ENCODE results near the gene TWIST2. TPM values are rescaled to one million over a fixed set of nuclear protein-coding genes. Genes with fewer than 3 reads are reported as not detected.

The TWIST2 gene
- total RNA-seq, 2 donors from 2014 or later = 1.9 TPM; not detected in 1

DNA sequence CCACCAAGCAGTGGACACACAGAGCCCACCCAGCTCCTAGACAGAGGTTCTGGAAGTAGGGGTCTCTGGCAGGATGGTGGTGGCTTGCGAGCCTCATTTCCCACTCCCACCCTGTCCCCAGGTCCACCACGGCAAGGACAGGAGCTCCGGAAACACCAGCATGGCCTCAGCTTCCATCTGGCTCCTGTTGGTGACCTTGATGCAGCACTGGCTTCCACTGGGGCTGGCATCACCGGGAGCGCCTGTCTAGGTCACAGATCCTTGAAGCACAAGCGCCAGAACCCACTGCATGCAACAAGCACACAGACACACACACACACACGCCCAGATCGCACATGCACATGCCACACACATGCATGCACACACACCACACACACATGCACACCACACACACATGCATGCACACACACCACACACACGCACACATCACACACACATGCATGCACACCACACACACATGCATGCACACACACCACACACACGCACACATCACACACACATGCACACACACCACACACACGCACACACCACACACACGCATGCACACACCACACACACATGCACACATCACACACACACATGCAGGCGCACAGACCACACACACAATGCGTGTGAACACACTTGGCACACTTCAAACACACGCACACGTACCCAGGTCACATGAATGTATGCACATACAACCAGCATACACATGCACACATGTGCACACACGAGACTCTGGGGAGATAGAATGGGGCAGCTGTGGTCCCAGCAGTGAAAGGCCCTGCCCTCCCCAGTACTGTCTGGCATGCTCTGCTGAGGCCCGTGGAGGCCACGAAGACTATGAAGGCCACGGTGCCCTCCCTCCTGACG lies 63.7 kb downstream of the TWIST2 start:
- H3K4me1 Mint-ChIP-seq = peaks cover 20% of the 10 kb centered on the region
- peak; percentile 36 for DNase-seq
- H3K9me3 Mint-ChIP-seq = peaks cover 4% of the 10 kb centered on the region
- no peak overlapping the region for H3K4me3 Mint-ChIP-seq
- H3K36me3 Mint-ChIP-seq (ENCODE audit: low read depth) = no peaks in the 10 kb centered on the region
- Histone ChIP-seq H3K4me3 (ENCODE audit: low read length) (no peak overlapping the region), H3K27me3 (ENCODE audit: control insufficient read depth, insufficient read depth, low read length, poor library complexity, severe bottlenecking) (no peaks in the 10 kb centered on the region), H3K27ac (ENCODE audit: low read depth, low read length) (no peak overlapping the region), H3K4me1 (ENCODE audit: control insufficient read depth, insufficient read depth, low read length) (no peaks in the 10 kb centered on the region), H3K9ac (ENCODE audit: extremely low read depth, low read length, poor library complexity, severe bottlenecking) (no peak overlapping the region), H3K36me3 (ENCODE audit: control insufficient read depth, insufficient read depth, low read length) (no peaks in the 10 kb centered on the region), H3K9me3 (ENCODE audit: control insufficient read depth, low read length) (no peaks in the 10 kb centered on the region)
- WGBS, 2 experiments (ENCODE audit: insufficient coverage in 1 of 2, insufficient read length in 1 of 2) = 90 to 93% methylated on average over 10 to 21 of the region's 21 CpGs
- TF ChIP-seq, protein P1, sequence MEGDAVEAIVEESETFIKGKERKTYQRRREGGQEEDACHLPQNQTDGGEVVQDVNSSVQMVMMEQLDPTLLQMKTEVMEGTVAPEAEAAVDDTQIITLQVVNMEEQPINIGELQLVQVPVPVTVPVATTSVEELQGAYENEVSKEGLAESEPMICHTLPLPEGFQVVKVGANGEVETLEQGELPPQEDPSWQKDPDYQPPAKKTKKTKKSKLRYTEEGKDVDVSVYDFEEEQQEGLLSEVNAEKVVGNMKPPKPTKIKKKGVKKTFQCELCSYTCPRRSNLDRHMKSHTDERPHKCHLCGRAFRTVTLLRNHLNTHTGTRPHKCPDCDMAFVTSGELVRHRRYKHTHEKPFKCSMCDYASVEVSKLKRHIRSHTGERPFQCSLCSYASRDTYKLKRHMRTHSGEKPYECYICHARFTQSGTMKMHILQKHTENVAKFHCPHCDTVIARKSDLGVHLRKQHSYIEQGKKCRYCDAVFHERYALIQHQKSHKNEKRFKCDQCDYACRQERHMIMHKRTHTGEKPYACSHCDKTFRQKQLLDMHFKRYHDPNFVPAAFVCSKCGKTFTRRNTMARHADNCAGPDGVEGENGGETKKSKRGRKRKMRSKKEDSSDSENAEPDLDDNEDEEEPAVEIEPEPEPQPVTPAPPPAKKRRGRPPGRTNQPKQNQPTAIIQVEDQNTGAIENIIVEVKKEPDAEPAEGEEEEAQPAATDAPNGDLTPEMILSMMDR (conservative IDR thresholded peaks at IDR 0.05) = no peak
- no peak overlapping the region for H3K27ac Mint-ChIP-seq
- peaks cover 3% of the 10 kb centered on the region for H3K27me3 Mint-ChIP-seq (ENCODE audit: insufficient read depth)

DNA sequence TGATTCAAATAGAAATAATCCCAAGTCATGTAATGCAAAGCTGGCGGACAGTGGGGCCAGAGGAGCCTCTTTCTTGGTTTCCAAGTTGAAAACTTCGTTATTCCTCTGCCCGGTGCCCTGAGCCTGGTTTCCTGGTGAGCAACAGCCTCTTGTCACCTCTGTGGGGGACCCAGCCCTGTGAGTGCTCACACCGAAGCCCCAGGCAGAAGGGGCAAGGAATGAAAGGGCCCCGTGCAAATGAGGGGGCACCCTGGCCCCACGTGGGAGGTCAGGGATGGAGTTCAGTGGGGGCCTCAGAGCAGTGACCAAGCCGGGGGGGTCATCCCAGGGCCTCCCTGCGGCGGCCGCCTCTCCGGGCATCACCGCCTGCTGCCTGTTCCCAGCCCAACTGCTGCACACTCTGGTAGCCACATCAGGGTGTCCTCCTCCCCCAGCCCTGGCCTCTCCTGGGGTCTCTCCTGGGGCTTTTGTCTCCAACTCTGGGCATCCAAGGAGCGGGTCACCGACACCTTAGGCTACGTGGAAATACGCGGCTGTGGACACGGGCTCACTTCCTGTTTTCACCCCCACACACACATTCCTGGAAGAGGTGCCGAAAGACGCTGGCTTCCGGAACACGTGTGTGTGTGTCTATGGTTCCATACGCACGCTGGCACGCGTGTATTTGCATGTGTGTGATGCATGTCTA lies 64.5 kb downstream of the TWIST2 start:
- TF ChIP-seq, protein P1 (conservative IDR thresholded peaks at IDR 0.05) = no peak
- Mint-ChIP-seq H3K9me3 (peaks cover 4% of the 10 kb centered on the region), H3K4me3 (no peak overlapping the region), H3K4me1 (peaks cover 20% of the 10 kb centered on the region), H3K36me3 (ENCODE audit: low read depth) (no peaks in the 10 kb centered on the region), H3K27ac (no peak overlapping the region), H3K27me3 (ENCODE audit: insufficient read depth) (peaks cover 6% of the 10 kb centered on the region)
- WGBS, 2 experiments (ENCODE audit: insufficient coverage in 1 of 2, insufficient read length in 1 of 2) = 87 to 89% methylated on average over 24 to 26 of the region's 26 CpGs
- DNase-seq = peak; percentile 83
- no peaks in the 10 kb centered on the region for H3K27me3 ChIP-seq (ENCODE audit: control insufficient read depth, insufficient read depth, low read length, poor library complexity, severe bottlenecking)
- H3K9ac ChIP-seq (ENCODE audit: extremely low read depth, low read length, poor library complexity, severe bottlenecking) = no peak overlapping the region
- no peaks in the 10 kb centered on the region for H3K9me3 ChIP-seq (ENCODE audit: control insufficient read depth, low read length)
- H3K4me3 ChIP-seq (ENCODE audit: low read length) = no peak overlapping the region
- H3K27ac ChIP-seq (ENCODE audit: low read depth, low read length) = no peak overlapping the region
- H3K4me1 ChIP-seq (ENCODE audit: control insufficient read depth, insufficient read depth, low read length) = no peaks in the 10 kb centered on the region
- no peaks in the 10 kb centered on the region for H3K36me3 ChIP-seq (ENCODE audit: control insufficient read depth, insufficient read depth, low read length)

DNA sequence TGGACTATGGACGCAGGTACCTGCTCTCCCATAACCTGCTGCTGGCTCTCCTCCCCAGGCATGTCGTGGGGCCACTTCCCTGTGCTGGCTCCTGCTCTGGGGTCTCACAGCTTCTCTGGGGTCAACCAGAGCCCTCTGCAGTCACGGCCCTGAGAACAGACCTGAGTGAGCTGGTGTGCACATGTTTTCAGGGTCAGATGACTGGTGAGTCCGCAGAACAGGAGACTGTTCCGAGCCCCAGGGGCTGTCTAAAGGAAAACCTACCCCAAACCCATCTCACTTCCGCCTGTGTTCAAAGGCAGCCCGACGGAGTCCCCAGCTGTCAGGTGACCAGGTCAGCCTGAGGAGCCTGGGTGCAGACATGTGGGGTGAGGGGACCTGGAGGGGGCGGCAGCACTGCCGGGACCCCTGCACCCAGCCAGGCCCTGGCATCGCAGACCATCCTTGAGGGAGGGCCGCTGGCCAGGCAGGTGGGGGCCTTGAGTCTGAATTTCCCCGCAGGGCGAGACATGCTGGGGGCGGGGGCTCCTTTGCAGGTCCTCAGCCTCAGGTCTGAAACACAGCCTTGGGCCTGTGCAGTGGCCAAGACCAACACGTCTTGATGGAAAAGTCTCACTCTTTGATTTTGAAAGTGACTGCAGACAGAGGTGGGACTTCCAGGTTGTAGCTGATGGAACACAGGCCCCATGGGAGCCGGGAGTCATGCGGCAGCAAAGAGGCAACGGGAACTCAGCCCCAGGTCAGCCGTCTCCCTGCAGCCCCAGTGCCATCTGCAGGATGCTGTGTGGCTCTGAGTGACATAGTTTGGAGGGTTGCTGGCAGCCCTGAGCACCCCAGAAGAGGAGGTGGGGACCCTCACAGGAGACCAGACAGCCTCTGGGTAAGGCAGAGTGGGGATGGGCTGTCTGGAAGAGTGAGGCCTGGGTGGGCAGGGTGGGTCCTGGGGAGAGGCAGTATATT lies 65.3 kb downstream of the TWIST2 start:
- H3K9me3 Mint-ChIP-seq = peaks cover 4% of the 10 kb centered on the region
- Histone ChIP-seq H3K27me3 (ENCODE audit: control insufficient read depth, insufficient read depth, low read length, poor library complexity, severe bottlenecking) (no peaks in the 10 kb centered on the region), H3K27ac (ENCODE audit: low read depth, low read length) (no peak overlapping the region), H3K36me3 (ENCODE audit: control insufficient read depth, insufficient read depth, low read length) (no peaks in the 10 kb centered on the region), H3K4me1 (ENCODE audit: control insufficient read depth, insufficient read depth, low read length) (no peaks in the 10 kb centered on the region), H3K4me3 (ENCODE audit: low read length) (no peak overlapping the region), H3K9me3 (ENCODE audit: control insufficient read depth, low read length) (no peaks in the 10 kb centered on the region), H3K9ac (ENCODE audit: extremely low read depth, low read length, poor library complexity, severe bottlenecking) (no peak overlapping the region)
- no peak overlapping the region for H3K4me3 Mint-ChIP-seq
- H3K4me1 Mint-ChIP-seq = peaks cover 20% of the 10 kb centered on the region
- TF ChIP-seq, protein P1 (conservative IDR thresholded peaks at IDR 0.05) = no peak
- peaks cover 6% of the 10 kb centered on the region for H3K27me3 Mint-ChIP-seq (ENCODE audit: insufficient read depth)
- DNase-seq = peak; percentile 63
- no peaks in the 10 kb centered on the region for H3K36me3 Mint-ChIP-seq (ENCODE audit: low read depth)
- H3K27ac Mint-ChIP-seq = no peak overlapping the region
- 91 to 93% methylated on average over 13 to 20 of the region's 20 CpGs for WGBS, 2 experiments (ENCODE audit: insufficient coverage in 1 of 2, insufficient read length in 1 of 2)

Data from endodermal cell (in vitro differentiated cells).